Measurements from ENCODE around the gene SNIP1. TPM values are rescaled to one million over a fixed set of nuclear protein-coding genes. Genes with fewer than 3 reads are reported as not detected.
"Not testable (repeated sequence)": the region's sequence is repeated elsewhere in the genome, so short reads cannot be mapped to it uniquely, and the experiment has no call there.

SNIP1 gene
- total RNA-seq, 1 donor from 2014 or later: 20.1 TPM

DNA sequence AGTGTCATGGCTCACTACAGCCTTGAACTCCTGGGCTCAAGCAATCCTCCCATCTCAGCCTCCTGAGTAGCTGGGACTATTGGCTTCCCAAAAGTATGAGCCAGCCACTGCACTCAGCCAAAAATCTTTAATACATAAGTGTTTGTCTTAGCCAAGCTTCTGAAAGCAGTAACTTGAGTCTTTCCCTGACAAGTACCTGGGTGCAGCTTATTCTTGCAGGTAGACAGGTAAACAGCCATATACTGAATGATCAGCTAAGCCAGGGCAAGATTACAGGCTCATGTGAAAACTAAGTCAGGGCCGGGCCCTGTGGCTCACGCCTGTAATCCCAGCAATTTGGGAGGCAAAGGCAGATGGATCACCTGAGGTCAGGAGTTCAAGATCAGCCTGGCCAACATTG lies 47.4 kb downstream of the SNIP1 start:
- TF ChIP-seq, protein P1, sequence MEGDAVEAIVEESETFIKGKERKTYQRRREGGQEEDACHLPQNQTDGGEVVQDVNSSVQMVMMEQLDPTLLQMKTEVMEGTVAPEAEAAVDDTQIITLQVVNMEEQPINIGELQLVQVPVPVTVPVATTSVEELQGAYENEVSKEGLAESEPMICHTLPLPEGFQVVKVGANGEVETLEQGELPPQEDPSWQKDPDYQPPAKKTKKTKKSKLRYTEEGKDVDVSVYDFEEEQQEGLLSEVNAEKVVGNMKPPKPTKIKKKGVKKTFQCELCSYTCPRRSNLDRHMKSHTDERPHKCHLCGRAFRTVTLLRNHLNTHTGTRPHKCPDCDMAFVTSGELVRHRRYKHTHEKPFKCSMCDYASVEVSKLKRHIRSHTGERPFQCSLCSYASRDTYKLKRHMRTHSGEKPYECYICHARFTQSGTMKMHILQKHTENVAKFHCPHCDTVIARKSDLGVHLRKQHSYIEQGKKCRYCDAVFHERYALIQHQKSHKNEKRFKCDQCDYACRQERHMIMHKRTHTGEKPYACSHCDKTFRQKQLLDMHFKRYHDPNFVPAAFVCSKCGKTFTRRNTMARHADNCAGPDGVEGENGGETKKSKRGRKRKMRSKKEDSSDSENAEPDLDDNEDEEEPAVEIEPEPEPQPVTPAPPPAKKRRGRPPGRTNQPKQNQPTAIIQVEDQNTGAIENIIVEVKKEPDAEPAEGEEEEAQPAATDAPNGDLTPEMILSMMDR (IDR thresholded peaks at IDR 0.05; ENCODE audit: partially characterized antibody, unreplicated experiment): no peak
- Mint-ChIP-seq H3K36me3 (ENCODE audit: unreplicated experiment) (no peaks in the 10 kb centered on the region), H3K4me3 (ENCODE audit: unreplicated experiment) (no peak overlapping the region), H3K4me1 (ENCODE audit: low read depth, unreplicated experiment) (no peaks in the 10 kb centered on the region), H3K27ac (ENCODE audit: unreplicated experiment) (no peak overlapping the region), H3K9me3 (ENCODE audit: unreplicated experiment) (no peaks in the 10 kb centered on the region), H3K27me3 (ENCODE audit: unreplicated experiment) (no peaks in the 10 kb centered on the region)
- no peak for DNase-seq

DNA sequence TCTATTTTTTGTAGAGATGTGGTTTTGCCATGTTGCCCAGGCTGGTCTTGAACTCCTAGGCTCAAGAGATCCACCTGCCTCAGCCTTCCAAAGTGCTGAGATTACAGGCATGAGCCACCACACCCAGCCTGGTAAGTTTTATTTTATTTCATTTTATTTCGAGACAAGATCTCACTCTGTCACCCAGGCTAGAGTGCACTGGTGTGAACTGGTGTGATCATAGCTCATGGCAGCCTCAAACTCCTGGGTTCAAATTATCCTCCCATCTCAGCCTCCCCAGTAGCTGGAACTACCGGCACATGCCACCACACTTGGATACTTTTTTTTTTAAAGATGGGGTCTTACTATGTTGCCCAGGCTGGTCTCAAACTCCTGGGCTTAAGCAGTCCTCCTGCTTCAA lies 51.3 kb downstream of the SNIP1 start:
- H3K27ac Mint-ChIP-seq (ENCODE audit: unreplicated experiment); H3K27me3 Mint-ChIP-seq (ENCODE audit: unreplicated experiment); DNase-seq; H3K4me3 Mint-ChIP-seq (ENCODE audit: unreplicated experiment); H3K36me3 Mint-ChIP-seq (ENCODE audit: unreplicated experiment); H3K9me3 Mint-ChIP-seq (ENCODE audit: unreplicated experiment); H3K4me1 Mint-ChIP-seq (ENCODE audit: low read depth, unreplicated experiment): not testable (repeated sequence)

DNA sequence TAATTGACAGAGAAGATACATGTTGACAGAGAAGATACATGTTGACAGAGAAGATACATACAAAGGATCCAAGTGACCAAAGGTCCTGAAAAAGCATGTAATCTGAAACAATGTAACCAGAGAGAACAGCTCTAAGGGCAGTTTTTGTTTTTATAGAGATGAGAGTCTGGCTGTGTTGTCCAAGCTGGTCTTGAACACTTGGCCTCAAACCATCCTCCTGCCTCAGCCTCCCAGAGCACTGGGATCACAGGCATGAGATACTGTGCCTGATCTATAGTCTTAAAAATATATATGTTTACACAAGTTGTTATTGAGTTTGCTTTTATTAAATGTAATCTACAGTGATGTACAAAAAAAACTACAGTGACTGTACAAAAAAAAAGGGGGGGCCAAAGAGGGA lies 52.0 kb downstream of the SNIP1 start:
- DNase-seq: no peak
- no peaks in the 10 kb centered on the region for H3K36me3 Mint-ChIP-seq (ENCODE audit: unreplicated experiment)
- TF ChIP-seq, protein P1 (IDR thresholded peaks at IDR 0.05; ENCODE audit: partially characterized antibody, unreplicated experiment): no peak
- H3K4me3 Mint-ChIP-seq (ENCODE audit: unreplicated experiment): no peak overlapping the region
- no peak overlapping the region for H3K27ac Mint-ChIP-seq (ENCODE audit: unreplicated experiment)
- H3K27me3 Mint-ChIP-seq (ENCODE audit: unreplicated experiment): no peaks in the 10 kb centered on the region
- no peaks in the 10 kb centered on the region for H3K4me1 Mint-ChIP-seq (ENCODE audit: low read depth, unreplicated experiment)
- no peaks in the 10 kb centered on the region for H3K9me3 Mint-ChIP-seq (ENCODE audit: unreplicated experiment)

DNA sequence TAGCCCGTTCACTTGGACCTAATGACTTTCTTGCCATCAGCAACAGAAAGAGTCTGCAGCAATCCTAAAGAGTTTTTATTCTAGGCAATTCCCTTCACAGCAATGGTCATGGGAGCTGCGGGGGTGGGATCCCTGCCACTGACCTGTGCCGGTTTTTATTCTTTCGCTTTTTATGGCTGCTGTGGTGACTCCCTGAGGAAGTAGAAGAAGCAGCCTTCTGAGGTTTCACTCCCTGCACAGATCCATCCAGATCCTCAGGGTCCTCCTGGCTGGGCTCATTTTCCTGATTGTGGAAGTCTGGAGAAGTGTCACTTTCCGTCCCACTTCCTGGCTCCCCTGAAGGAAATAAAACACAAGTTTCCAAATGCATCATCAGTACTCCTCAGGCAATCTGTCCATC lies 52.4 kb downstream of the SNIP1 start:
- Mint-ChIP-seq H3K36me3 (ENCODE audit: unreplicated experiment) (no peaks in the 10 kb centered on the region), H3K4me3 (ENCODE audit: unreplicated experiment) (no peak overlapping the region), H3K4me1 (ENCODE audit: low read depth, unreplicated experiment) (no peaks in the 10 kb centered on the region), H3K27ac (ENCODE audit: unreplicated experiment) (no peak overlapping the region), H3K27me3 (ENCODE audit: unreplicated experiment) (no peaks in the 10 kb centered on the region), H3K9me3 (ENCODE audit: unreplicated experiment) (no peaks in the 10 kb centered on the region)
- no peak for DNase-seq
- TF ChIP-seq, protein P1 (IDR thresholded peaks at IDR 0.05; ENCODE audit: partially characterized antibody, unreplicated experiment): no peak

DNA sequence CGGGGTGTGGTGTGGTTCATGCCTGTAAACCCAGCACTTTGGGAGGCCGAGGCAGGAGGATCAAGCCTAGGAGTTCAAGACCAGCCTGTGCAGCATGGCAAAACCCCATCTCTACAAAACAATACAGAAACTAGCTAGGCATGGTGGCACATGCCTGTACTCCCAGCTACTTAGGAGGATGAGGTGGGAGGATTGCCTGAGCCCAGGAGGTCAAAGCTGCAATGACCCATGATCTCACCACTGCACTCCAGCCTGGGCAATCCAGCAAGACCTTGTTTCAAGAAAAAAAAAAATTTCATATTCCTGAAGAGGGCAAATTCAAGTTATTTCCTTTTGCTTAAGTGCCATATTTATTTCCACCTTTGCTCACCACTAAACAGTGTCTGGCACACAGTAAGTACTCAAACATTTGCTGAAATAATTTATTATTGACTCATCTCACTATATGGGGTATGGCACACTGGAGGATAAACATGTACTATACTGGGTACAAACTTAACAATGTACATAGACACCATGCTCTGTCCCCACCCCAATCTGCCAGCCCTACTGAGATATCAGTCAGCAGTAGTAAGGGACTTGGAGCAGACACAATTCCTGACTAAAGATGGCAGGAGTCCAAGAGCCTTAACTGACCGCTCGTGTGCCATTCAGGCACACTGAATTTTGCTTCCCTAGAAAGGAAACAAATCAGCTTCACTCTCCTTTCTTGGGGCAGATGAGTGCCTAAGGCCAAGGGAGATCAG lies 55.0 kb downstream of the SNIP1 start:
- H3K9me3 Mint-ChIP-seq (ENCODE audit: unreplicated experiment): no peaks in the 10 kb centered on the region
- no peaks in the 10 kb centered on the region for H3K4me1 Mint-ChIP-seq (ENCODE audit: low read depth, unreplicated experiment)
- no peak for DNase-seq
- H3K27ac Mint-ChIP-seq (ENCODE audit: unreplicated experiment): no peak overlapping the region
- H3K4me3 Mint-ChIP-seq (ENCODE audit: unreplicated experiment): no peak overlapping the region
- TF ChIP-seq, protein P1 (IDR thresholded peaks at IDR 0.05; ENCODE audit: partially characterized antibody, unreplicated experiment): no peak
- no peaks in the 10 kb centered on the region for H3K27me3 Mint-ChIP-seq (ENCODE audit: unreplicated experiment)
- H3K36me3 Mint-ChIP-seq (ENCODE audit: unreplicated experiment): no peaks in the 10 kb centered on the region

Measured in glutamatergic neuron (in vitro differentiated cells).